Loucy (cell line): ENCODE data around the gene JPH3.

ENCODE experiments used
- H2AFZ ChIP-seq: fragments of 200-600 bp; sonication (generic); 2 replicates; pipeline ENCODE4 v1.6.0; 2016; ENCODE audit warnings: antibody characterized with exemption, mild to moderate bottlenecking, low read length, moderate library complexity
- H3F3A ChIP-seq: fragments of 200-600 bp; 2 replicates; pipeline ENCODE4 v1.6.0; 2016; ENCODE audit warnings: antibody characterized with exemption, low read depth, mild to moderate bottlenecking
- H3K27me3 ChIP-seq: fragments of 200-600 bp; sonication (generic); 2 replicates; pipeline ENCODE4 v1.6.1; 2014; ENCODE audit warnings: low read length, mild to moderate bottlenecking; ENCODE audit not compliant: insufficient read depth, poor library complexity, severe bottlenecking
- H3K36me3 ChIP-seq: fragments of 200-600 bp; sonication (generic); 2 replicates; pipeline ENCODE4 v1.6.1; 2016; ENCODE audit warnings: low read length; ENCODE audit not compliant: insufficient read depth
- H3K4me1 ChIP-seq: fragments of 200-600 bp; sonication (generic); 2 replicates; pipeline ENCODE4 v1.5.1; 2014; ENCODE audit warnings: low read length, mild to moderate bottlenecking; ENCODE audit not compliant: insufficient read depth, poor library complexity, severe bottlenecking
- H3K4me2 ChIP-seq: fragments of 200-600 bp; sonication (generic); 2 replicates; pipeline ENCODE4 v1.6.0; 2014; ENCODE audit warnings: antibody characterized with exemption, low read length, low read depth, mild to moderate bottlenecking; ENCODE audit not compliant: poor library complexity, severe bottlenecking
- H3K4me3 ChIP-seq: fragments of 200-600 bp; sonication (generic); 2 replicates; pipeline ENCODE4 v1.5.1; 2014; ENCODE audit warnings: low read length, mild to moderate bottlenecking, mixed read lengths; ENCODE audit not compliant: poor library complexity, severe bottlenecking
- H3K79me2 ChIP-seq: fragments of 200-600 bp; sonication (generic); 2 replicates; pipeline ENCODE4 v1.6.1; 2014; ENCODE audit warnings: low read length; ENCODE audit not compliant: insufficient read depth
- H3K9ac ChIP-seq: fragments of 200-600 bp; sonication (generic); 2 replicates; pipeline ENCODE4 v1.6.0; 2014; ENCODE audit warnings: mild to moderate bottlenecking, low read depth, low read length, moderate library complexity; ENCODE audit not compliant: poor library complexity, severe bottlenecking
- H3K9me2 ChIP-seq: fragments of 200-600 bp; sonication (generic); replicated peaks from 2 replicates; pipeline ENCODE4 v1.6.1; 2016; ENCODE audit warnings: low read depth, low read length, mixed read lengths
- H3K9me3 ChIP-seq: fragments of 200-600 bp; sonication (generic); 2 replicates; pipeline ENCODE4 v1.6.1; 2014; ENCODE audit warnings: mild to moderate bottlenecking, antibody characterized with exemption, low read length, low read depth; ENCODE audit not compliant: insufficient read depth
- H4K20me1 ChIP-seq: fragments of 200-600 bp; sonication (generic); 2 replicates; pipeline ENCODE4 v1.6.0; 2014; ENCODE audit warnings: antibody characterized with exemption, low read length, mild to moderate bottlenecking; ENCODE audit not compliant: insufficient read depth, poor library complexity, severe bottlenecking
- EZH2phosphoT487 ChIP-seq: fragments of 200-600 bp; IDR thresholded peaks from 2 replicates; pipeline ENCODE4 v1.6.1; 2018; ENCODE audit warnings: antibody characterized with exemption, mild to moderate bottlenecking, moderate library complexity, borderline replicate concordance
- TF ChIP-seq, protein P1 (sequence below): fragments of 200-600 bp; sonication (generic); conservative IDR thresholded peaks from 2 replicates; pipeline ENCODE4 v1.5.1; 2014; ENCODE audit warnings: mild to moderate bottlenecking, antibody characterized with exemption, low read length

The JPH3 gene

DNA sequence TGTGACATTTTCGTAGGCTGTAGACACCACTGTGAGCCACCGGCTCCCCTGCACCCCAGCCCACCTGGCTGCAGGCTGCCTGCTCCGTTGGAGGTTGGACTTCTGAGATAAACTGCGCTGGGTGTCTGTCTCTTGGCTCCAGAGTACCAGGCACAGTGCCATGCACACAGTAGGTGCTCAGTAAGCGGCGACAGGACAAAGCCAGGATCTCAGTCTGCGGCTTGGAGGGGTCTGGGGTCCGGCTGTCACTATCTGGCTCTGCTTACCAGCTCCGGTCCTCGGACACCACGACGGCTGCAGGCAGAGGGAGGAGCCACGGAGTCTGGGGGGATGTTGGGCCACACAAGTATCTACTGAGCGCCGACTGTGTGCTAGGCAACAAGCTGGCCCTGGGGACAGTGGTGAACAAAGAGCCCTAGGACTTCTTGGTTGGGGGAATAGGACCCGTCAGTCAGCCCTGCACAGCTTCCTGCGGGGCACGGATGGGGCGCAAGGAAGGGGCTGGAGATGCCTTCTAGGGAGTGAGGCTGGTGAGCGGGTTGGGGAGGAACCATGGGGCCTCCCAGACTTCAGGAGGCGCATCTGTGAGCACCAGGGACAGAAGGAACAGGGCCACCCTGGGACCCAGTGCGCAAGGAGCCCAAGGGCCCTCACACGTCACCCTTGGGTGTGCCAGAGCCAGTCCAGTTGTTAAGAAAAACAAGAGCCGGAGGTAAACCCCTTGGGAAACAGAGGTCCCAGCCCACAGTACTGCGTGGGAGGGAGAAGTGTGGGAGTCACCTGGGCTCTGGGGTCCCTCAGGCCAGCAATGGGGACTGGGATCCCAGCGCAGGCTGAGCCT is 17.3 kb downstream of the JPH3 start:
- Histone ChIP-seq H2AFZ (no peak overlapping the region), H3K4me1 (no peaks in the 10 kb centered on the region), H3K4me2 (no peak overlapping the region), H3K9me2 (no peaks in the 10 kb centered on the region), H3F3A (no peaks in the 10 kb centered on the region), H4K20me1 (no peaks in the 10 kb centered on the region), H3K9ac (no peak overlapping the region), H3K9me3 (no peaks in the 10 kb centered on the region), H3K79me2 (no peaks in the 10 kb centered on the region), H3K4me3 (no peak overlapping the region), H3K27me3 (no peaks in the 10 kb centered on the region), H3K36me3 (no peaks in the 10 kb centered on the region)
- TF ChIP-seq, protein P1, sequence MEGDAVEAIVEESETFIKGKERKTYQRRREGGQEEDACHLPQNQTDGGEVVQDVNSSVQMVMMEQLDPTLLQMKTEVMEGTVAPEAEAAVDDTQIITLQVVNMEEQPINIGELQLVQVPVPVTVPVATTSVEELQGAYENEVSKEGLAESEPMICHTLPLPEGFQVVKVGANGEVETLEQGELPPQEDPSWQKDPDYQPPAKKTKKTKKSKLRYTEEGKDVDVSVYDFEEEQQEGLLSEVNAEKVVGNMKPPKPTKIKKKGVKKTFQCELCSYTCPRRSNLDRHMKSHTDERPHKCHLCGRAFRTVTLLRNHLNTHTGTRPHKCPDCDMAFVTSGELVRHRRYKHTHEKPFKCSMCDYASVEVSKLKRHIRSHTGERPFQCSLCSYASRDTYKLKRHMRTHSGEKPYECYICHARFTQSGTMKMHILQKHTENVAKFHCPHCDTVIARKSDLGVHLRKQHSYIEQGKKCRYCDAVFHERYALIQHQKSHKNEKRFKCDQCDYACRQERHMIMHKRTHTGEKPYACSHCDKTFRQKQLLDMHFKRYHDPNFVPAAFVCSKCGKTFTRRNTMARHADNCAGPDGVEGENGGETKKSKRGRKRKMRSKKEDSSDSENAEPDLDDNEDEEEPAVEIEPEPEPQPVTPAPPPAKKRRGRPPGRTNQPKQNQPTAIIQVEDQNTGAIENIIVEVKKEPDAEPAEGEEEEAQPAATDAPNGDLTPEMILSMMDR: no peak
- TF ChIP-seq EZH2phosphoT487: no peak

DNA sequence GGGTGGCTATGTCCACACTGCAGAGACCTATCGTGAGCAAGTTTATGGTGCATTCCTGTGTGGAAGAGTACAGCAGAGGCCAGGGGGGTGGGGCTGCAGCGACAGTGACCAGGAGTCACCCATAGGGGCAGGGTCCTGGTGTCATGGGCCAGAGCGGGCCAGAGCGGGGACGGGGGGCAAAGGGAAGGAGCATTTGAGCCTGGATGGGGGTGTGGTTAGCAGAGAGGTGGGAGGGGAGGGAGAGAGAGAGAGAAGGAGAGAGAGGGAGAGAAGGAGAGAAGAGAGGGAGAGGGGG is 17.8 kb downstream of the JPH3 start:
- no peaks in the 10 kb centered on the region for H3F3A ChIP-seq
- TF ChIP-seq, protein P1: no peak
- H3K4me2 ChIP-seq: no peak overlapping the region
- no peaks in the 10 kb centered on the region for H3K4me1 ChIP-seq
- H2AFZ ChIP-seq: no peak overlapping the region
- no peaks in the 10 kb centered on the region for H3K9me2 ChIP-seq
- H3K9me3 ChIP-seq: no peaks in the 10 kb centered on the region
- no peaks in the 10 kb centered on the region for H3K36me3 ChIP-seq
- no peak overlapping the region for H3K4me3 ChIP-seq
- no peaks in the 10 kb centered on the region for H3K27me3 ChIP-seq
- no peaks in the 10 kb centered on the region for H3K79me2 ChIP-seq
- no peaks in the 10 kb centered on the region for H4K20me1 ChIP-seq
- H3K9ac ChIP-seq: no peak overlapping the region

GRCh38 chr16:87621550-87621829 is 19.2 kb downstream of the JPH3 start:
- Histone ChIP-seq H3K36me3 (no peaks in the 10 kb centered on the region), H3K79me2 (no peaks in the 10 kb centered on the region), H3K9me3 (no peaks in the 10 kb centered on the region), H3K9me2 (no peaks in the 10 kb centered on the region), H3K4me3 (no peak overlapping the region), H4K20me1 (no peaks in the 10 kb centered on the region), H3K9ac (no peak overlapping the region), H3K27me3 (no peaks in the 10 kb centered on the region), H3F3A (no peaks in the 10 kb centered on the region), H3K4me1 (no peaks in the 10 kb centered on the region), H2AFZ (no peak overlapping the region), H3K4me2 (no peak overlapping the region)
- TF ChIP-seq, protein P1: no peak
- no peak for TF ChIP-seq EZH2phosphoT487
